Measurements from ENCODE around the gene SKIL.

Gene SKIL

GRCh38 chr3:170372190-170372879, 14.8 kb downstream of the SKIL start:
- no peaks in the 10 kb centered on the region for H3K9me3 Mint-ChIP-seq
- TF ChIP-seq CTCF (IDR thresholded peaks at IDR 0.05; ENCODE audit: unreplicated experiment in 3 of 3): no peak
- peak overlapping the region in 1 of 3 experiments; percentile 27 for H3K4me3 Mint-ChIP-seq
- peaks cover 46% of the 10 kb centered on the region for H3K36me3 Mint-ChIP-seq (ENCODE audit: low read depth)
- peaks cover 45% of the 10 kb centered on the region for H3K4me1 Mint-ChIP-seq
- H3K27ac Mint-ChIP-seq: peak overlapping the region; percentile 44 to 76 (median 69)
- H3K27me3 Mint-ChIP-seq (ENCODE audit: low read depth): no peaks in the 10 kb centered on the region

GRCh38 chr3:170383567-170383966, 26.1 kb downstream of the SKIL start:
- no peaks in the 10 kb centered on the region for H3K9me3 Mint-ChIP-seq
- no peak overlapping the region for H3K4me3 Mint-ChIP-seq

GRCh38 chr3:170386468-170386867, 29.0 kb downstream of the SKIL start:
- Mint-ChIP-seq H3K4me1 (no peaks in the 10 kb centered on the region), H3K36me3 (ENCODE audit: low read depth) (peaks cover 79% of the 10 kb centered on the region), H3K27me3 (ENCODE audit: low read depth) (no peaks in the 10 kb centered on the region), H3K4me3 (no peak overlapping the region), H3K27ac (no peak overlapping the region), H3K9me3 (no peaks in the 10 kb centered on the region)
- TF ChIP-seq CTCF (IDR thresholded peaks at IDR 0.05; ENCODE audit: unreplicated experiment in 3 of 3): no peak

More at GRCh38 chr3:170383567-170383966, 26.1 kb downstream of the SKIL start:
- H3K4me1 Mint-ChIP-seq: peaks cover 5% of the 10 kb centered on the region
- no peak for TF ChIP-seq CTCF (IDR thresholded peaks at IDR 0.05; ENCODE audit: unreplicated experiment in 3 of 3)
- peaks cover 68% of the 10 kb centered on the region for H3K36me3 Mint-ChIP-seq (ENCODE audit: low read depth)
- no peaks in the 10 kb centered on the region for H3K27me3 Mint-ChIP-seq (ENCODE audit: low read depth)
- H3K27ac Mint-ChIP-seq: peak overlapping the region in 1 of 3 experiments; percentile 32

- no peaks in the 10 kb centered on the region for H3K9me3 Mint-ChIP-seq
- no peaks in the 10 kb centered on the region for H3K27me3 Mint-ChIP-seq (ENCODE audit: low read depth)
- no peak for TF ChIP-seq CTCF (IDR thresholded peaks at IDR 0.05; ENCODE audit: unreplicated experiment in 3 of 3)
- no peak overlapping the region for H3K4me3 Mint-ChIP-seq
- no peaks in the 10 kb centered on the region for H3K4me1 Mint-ChIP-seq
- no peak overlapping the region for H3K27ac Mint-ChIP-seq
- peaks cover 88% of the 10 kb centered on the region for H3K36me3 Mint-ChIP-seq (ENCODE audit: low read depth)
Measured at GRCh38 chr3:170387950-170388349, 30.4 kb downstream of the SKIL start.

GRCh38 chr3:170391108-170391507, 33.6 kb downstream of the SKIL start:
- Mint-ChIP-seq H3K4me1 (no peaks in the 10 kb centered on the region), H3K9me3 (no peaks in the 10 kb centered on the region), H3K36me3 (ENCODE audit: low read depth) (peaks cover 58% of the 10 kb centered on the region), H3K4me3 (no peak overlapping the region), H3K27ac (no peak overlapping the region), H3K27me3 (ENCODE audit: low read depth) (no peaks in the 10 kb centered on the region)
- TF ChIP-seq CTCF (IDR thresholded peaks at IDR 0.05; ENCODE audit: unreplicated experiment in 3 of 3): no peak

- H3K27ac Mint-ChIP-seq: no peak overlapping the region
- H3K27me3 Mint-ChIP-seq (ENCODE audit: low read depth): no peaks in the 10 kb centered on the region
- TF ChIP-seq CTCF (IDR thresholded peaks at IDR 0.05; ENCODE audit: unreplicated experiment in 3 of 3): no peak
- H3K36me3 Mint-ChIP-seq (ENCODE audit: low read depth): peaks cover 23% of the 10 kb centered on the region
- H3K4me3 Mint-ChIP-seq: no peak overlapping the region
- no peaks in the 10 kb centered on the region for H3K4me1 Mint-ChIP-seq
- H3K9me3 Mint-ChIP-seq: peaks cover 3% of the 10 kb centered on the region
Measured at GRCh38 chr3:170397685-170398084, 40.2 kb downstream of the SKIL start.

All from nephron (organoid).